ENCODE measurements around the gene NEK9.

NEK9 gene

GRCh38 chr14:75164809-75165208 lies 38.0 kb upstream of the NEK9 start:
- Histone ChIP-seq H3K4me3 (ENCODE audit: severe bottlenecking) (no peak overlapping the region), H3K9me3 (ENCODE audit: severe bottlenecking) (no peaks in the 10 kb centered on the region), H3K27me3 (ENCODE audit: insufficient read depth, poor library complexity, severe bottlenecking) (no peaks in the 10 kb centered on the region), H3K27ac (ENCODE audit: poor library complexity, severe bottlenecking) (peak overlapping the region; percentile 4), H3K4me1 (ENCODE audit: insufficient read depth, poor library complexity, severe bottlenecking) (peaks cover 20% of the 10 kb centered on the region), H3K36me3 (ENCODE audit: low read depth) (peaks cover 45% of the 10 kb centered on the region)
- ATAC-seq (ENCODE audit: low read depth) = no peak
- no peak for DNase-seq (ENCODE audit: low spot score)
- no peak for TF ChIP-seq CTCF (IDR thresholded peaks at IDR 0.05; ENCODE audit: poor library complexity, severe bottlenecking)

- Histone ChIP-seq H3K9me3 (ENCODE audit: severe bottlenecking) (no peaks in the 10 kb centered on the region), H3K27ac (ENCODE audit: poor library complexity, severe bottlenecking) (no peak overlapping the region), H3K36me3 (ENCODE audit: low read depth) (peaks cover 52% of the 10 kb centered on the region), H3K27me3 (ENCODE audit: insufficient read depth, poor library complexity, severe bottlenecking) (no peaks in the 10 kb centered on the region), H3K4me1 (ENCODE audit: insufficient read depth, poor library complexity, severe bottlenecking) (peaks cover 10% of the 10 kb centered on the region), H3K4me3 (ENCODE audit: severe bottlenecking) (no peak overlapping the region)
- DNase-seq (ENCODE audit: low spot score) (no peak), ATAC-seq (ENCODE audit: low read depth) (no peak)
- no peak for TF ChIP-seq CTCF (IDR thresholded peaks at IDR 0.05; ENCODE audit: poor library complexity, severe bottlenecking)
These were observed 36.8 kb upstream of the NEK9 start for GRCh38 chr14:75163677-75164076.

GRCh38 chr14:75162631-75163030 lies 35.8 kb upstream of the NEK9 start:
- peaks cover 50% of the 10 kb centered on the region for H3K36me3 ChIP-seq (ENCODE audit: low read depth)
- no peak for ATAC-seq (ENCODE audit: low read depth)
- no peaks in the 10 kb centered on the region for H3K27me3 ChIP-seq (ENCODE audit: insufficient read depth, poor library complexity, severe bottlenecking)
- H3K27ac ChIP-seq (ENCODE audit: poor library complexity, severe bottlenecking) = no peak overlapping the region
- H3K4me3 ChIP-seq (ENCODE audit: severe bottlenecking) = no peak overlapping the region
- peaks cover 2% of the 10 kb centered on the region for H3K4me1 ChIP-seq (ENCODE audit: insufficient read depth, poor library complexity, severe bottlenecking)
- no peaks in the 10 kb centered on the region for H3K9me3 ChIP-seq (ENCODE audit: severe bottlenecking)
- no peak for DNase-seq (ENCODE audit: low spot score)
- TF ChIP-seq CTCF (IDR thresholded peaks at IDR 0.05; ENCODE audit: poor library complexity, severe bottlenecking) = peak; percentile 37

- H3K27ac ChIP-seq (ENCODE audit: poor library complexity, severe bottlenecking) = no peak overlapping the region
- DNase-seq (ENCODE audit: low spot score) (no peak), ATAC-seq (ENCODE audit: low read depth) (peak; percentile 31; the same call in 1 of the 3 replicates)
- TF ChIP-seq CTCF (IDR thresholded peaks at IDR 0.05; ENCODE audit: poor library complexity, severe bottlenecking) = no peak
- H3K4me3 ChIP-seq (ENCODE audit: severe bottlenecking) = no peak overlapping the region
- H3K27me3 ChIP-seq (ENCODE audit: insufficient read depth, poor library complexity, severe bottlenecking) = no peaks in the 10 kb centered on the region
- H3K9me3 ChIP-seq (ENCODE audit: severe bottlenecking) = no peaks in the 10 kb centered on the region
- no peaks in the 10 kb centered on the region for H3K4me1 ChIP-seq (ENCODE audit: insufficient read depth, poor library complexity, severe bottlenecking)
- peaks cover 60% of the 10 kb centered on the region for H3K36me3 ChIP-seq (ENCODE audit: low read depth)
These were observed 32.2 kb upstream of the NEK9 start for GRCh38 chr14:75158843-75159614.

GRCh38 chr14:75156901-75157300 lies 30.1 kb upstream of the NEK9 start:
- no peak overlapping the region for H3K27ac ChIP-seq (ENCODE audit: poor library complexity, severe bottlenecking)
- no peak overlapping the region for H3K4me3 ChIP-seq (ENCODE audit: severe bottlenecking)
- H3K9me3 ChIP-seq (ENCODE audit: severe bottlenecking) = no peaks in the 10 kb centered on the region
- no peak for DNase-seq (ENCODE audit: low spot score)
- no peak for TF ChIP-seq CTCF (IDR thresholded peaks at IDR 0.05; ENCODE audit: poor library complexity, severe bottlenecking)
- H3K27me3 ChIP-seq (ENCODE audit: insufficient read depth, poor library complexity, severe bottlenecking) = no peaks in the 10 kb centered on the region
- no peaks in the 10 kb centered on the region for H3K4me1 ChIP-seq (ENCODE audit: insufficient read depth, poor library complexity, severe bottlenecking)
- ATAC-seq (ENCODE audit: low read depth) = no peak
- peaks cover 63% of the 10 kb centered on the region for H3K36me3 ChIP-seq (ENCODE audit: low read depth)

Measured in RWPE2 (cell line).